Activated CD4-positive, alpha-beta memory T cell treated with anti-CD3 and anti-CD28 coated beads, Interleukin-2, amount 10 ng/mL, durations not matched to agents 7 days and 5 days (primary cell): ENCODE measurements around the gene CYTH4. TPM values are rescaled to one million over a fixed set of nuclear protein-coding genes. Genes with fewer than 3 reads are reported as not detected.

Experiments
- CTCF ChIA-PET: fragments of 350-600 bp; sonication (Branson Sonifier 250); formaldehyde crosslinking; loops from one replicate; lab custom pipeline; 2021; ENCODE audit warnings: antibody characterized with exemption, inconsistent platforms; lab: Charles Lee
- POLR2A ChIA-PET: fragments of 350-600 bp; sonication (Branson Sonifier 250); formaldehyde crosslinking; loops from one replicate; lab custom pipeline; 2021; ENCODE audit warnings: antibody characterized with exemption; lab: Charles Lee
- DNase-seq: peaks from one replicate; pipeline ENCODE4 v3.0.0-alpha.2; 2020
- H3K27ac Mint-ChIP-seq: one replicate; pipeline ENCODE4 v1.8.0; 2021; ENCODE audit warnings: mild to moderate bottlenecking, mixed read lengths
- H3K27me3 Mint-ChIP-seq: one replicate; pipeline ENCODE4 v1.8.0; 2021; ENCODE audit warnings: mixed read lengths
- H3K36me3 Mint-ChIP-seq: one replicate; pipeline ENCODE4 v1.8.0; 2021; ENCODE audit warnings: low read depth, mixed read lengths
- H3K4me1 Mint-ChIP-seq: one replicate; pipeline ENCODE4 v1.8.0; 2021; ENCODE audit warnings: mixed read lengths
- H3K4me3 Mint-ChIP-seq: one replicate; pipeline ENCODE4 v1.8.0; 2021; ENCODE audit warnings: mild to moderate bottlenecking, mixed read lengths
- H3K9me3 Mint-ChIP-seq: one replicate; pipeline ENCODE4 v1.8.0; 2021; ENCODE audit warnings: mixed read lengths
- total RNA-seq, 2 experiments: library from RNA; stranded (reverse); gene quantifications; one replicate each; pipeline ENCODE4 v1.2.3, GENCODE V29; 2021

CYTH4 gene
- total RNA-seq, 2 experiments from 2014 or later: 114 to 126 TPM

GRCh38 chr22:37285937-37286336 is 3.6 kb downstream of the CYTH4 start:
- ChIA-PET CTCF (interaction anchor here (1.5 kb wide), 2 partner anchors 15 to 16 kb away, joined by 3 to 4 read pairs; no protein-coding TSS in a partner anchor), POLR2A (interaction anchor here (1.4 to 7.4 kb wide), 3 partner anchors 13 to 24 kb away, joined by 5 to 80 read pairs (median 6); no protein-coding TSS in a partner anchor)
- peaks cover 78% of the 10 kb centered on the region for H3K4me1 Mint-ChIP-seq
- H3K9me3 Mint-ChIP-seq: no peaks in the 10 kb centered on the region
- H3K36me3 Mint-ChIP-seq: peaks cover 76% of the 10 kb centered on the region
- H3K27me3 Mint-ChIP-seq: no peaks in the 10 kb centered on the region
- no peak overlapping the region for H3K27ac Mint-ChIP-seq
- peak overlapping the region; percentile 9 for H3K4me3 Mint-ChIP-seq
- no peak for DNase-seq

GRCh38 chr22:37287550-37287951 is 5.2 kb downstream of the CYTH4 start:
- no peak overlapping the region for H3K27ac Mint-ChIP-seq
- no peaks in the 10 kb centered on the region for H3K27me3 Mint-ChIP-seq
- H3K36me3 Mint-ChIP-seq: peaks cover 88% of the 10 kb centered on the region
- H3K9me3 Mint-ChIP-seq: no peaks in the 10 kb centered on the region
- no peak overlapping the region for H3K4me3 Mint-ChIP-seq
- H3K4me1 Mint-ChIP-seq: peaks cover 77% of the 10 kb centered on the region
- ChIA-PET CTCF (interaction anchor here (1.5 kb wide), 1 partner anchor 13 kb away, joined by 4 read pairs; no protein-coding TSS in a partner anchor), POLR2A (interaction anchor here (1.1 to 7.4 kb wide), 2 partner anchors 11 to 68 kb away, joined by 3 to 80 read pairs; no protein-coding TSS in a partner anchor)
- DNase-seq: no peak

GRCh38 chr22:37288521-37288920 is 6.2 kb downstream of the CYTH4 start:
- DNase-seq: no peak
- no peaks in the 10 kb centered on the region for H3K9me3 Mint-ChIP-seq
- no peak overlapping the region for H3K27ac Mint-ChIP-seq
- no peak overlapping the region for H3K4me3 Mint-ChIP-seq
- ChIA-PET POLR2A (no interaction called here), CTCF (no interaction called here)
- peaks cover 89% of the 10 kb centered on the region for H3K36me3 Mint-ChIP-seq
- H3K27me3 Mint-ChIP-seq: no peaks in the 10 kb centered on the region
- H3K4me1 Mint-ChIP-seq: peaks cover 83% of the 10 kb centered on the region

- CTCF ChIA-PET: interaction anchor here (0.5 kb wide), 1 partner anchor 318 kb away, joined by 3 read pairs; no protein-coding TSS in a partner anchor
- Mint-ChIP-seq H3K27ac (peak overlapping the region; percentile 37), H3K9me3 (no peaks in the 10 kb centered on the region), H3K4me3 (no peak overlapping the region), H3K36me3 (peaks cover 89% of the 10 kb centered on the region), H3K27me3 (no peaks in the 10 kb centered on the region), H3K4me1 (peaks cover 83% of the 10 kb centered on the region)
- POLR2A ChIA-PET: interaction anchor here (1.0 kb wide), 2 partner anchors 11 to 22 kb away, joined by 3 read pairs; no protein-coding TSS in a partner anchor
- DNase-seq: no peak
These were observed 6.9 kb downstream of the CYTH4 start for GRCh38 chr22:37289156-37289735.

- ChIA-PET POLR2A (interaction anchor here (0.5 to 1.4 kb wide), 3 partner anchors 13 to 189 kb away, joined by 3 to 4 read pairs (median 3); no protein-coding TSS in a partner anchor), CTCF (no interaction called here)
- DNase-seq: no peak
- H3K9me3 Mint-ChIP-seq: no peaks in the 10 kb centered on the region
- H3K27ac Mint-ChIP-seq: no peak overlapping the region
- H3K4me3 Mint-ChIP-seq: no peak overlapping the region
- no peaks in the 10 kb centered on the region for H3K27me3 Mint-ChIP-seq
- H3K4me1 Mint-ChIP-seq: peaks cover 84% of the 10 kb centered on the region
- peaks cover 87% of the 10 kb centered on the region for H3K36me3 Mint-ChIP-seq
These were observed 8.4 kb downstream of the CYTH4 start for GRCh38 chr22:37290737-37291136.

GRCh38 chr22:37291559-37292298 is 9.4 kb downstream of the CYTH4 start:
- H3K27me3 Mint-ChIP-seq: no peaks in the 10 kb centered on the region
- H3K27ac Mint-ChIP-seq: no peak overlapping the region
- peaks cover 85% of the 10 kb centered on the region for H3K36me3 Mint-ChIP-seq
- peaks cover 77% of the 10 kb centered on the region for H3K4me1 Mint-ChIP-seq
- ChIA-PET CTCF (no interaction called here), POLR2A (interaction anchor here (0.8 kb wide), 1 partner anchor 12 kb away, joined by 3 read pairs; no protein-coding TSS in a partner anchor)
- H3K4me3 Mint-ChIP-seq: no peak overlapping the region
- no peak for DNase-seq
- H3K9me3 Mint-ChIP-seq: no peaks in the 10 kb centered on the region

- Mint-ChIP-seq H3K9me3 (no peaks in the 10 kb centered on the region), H3K4me3 (no peak overlapping the region), H3K27me3 (no peaks in the 10 kb centered on the region), H3K27ac (no peak overlapping the region), H3K4me1 (peaks cover 74% of the 10 kb centered on the region), H3K36me3 (peaks cover 84% of the 10 kb centered on the region)
- ChIA-PET CTCF (no interaction called here), POLR2A (no interaction called here)
- no peak for DNase-seq
These were observed 10.3 kb downstream of the CYTH4 start for GRCh38 chr22:37292641-37293040.

- POLR2A ChIA-PET: no interaction called here
- Mint-ChIP-seq H3K9me3 (no peaks in the 10 kb centered on the region), H3K27ac (no peak overlapping the region), H3K4me1 (peaks cover 75% of the 10 kb centered on the region), H3K4me3 (no peak overlapping the region), H3K27me3 (no peaks in the 10 kb centered on the region), H3K36me3 (peaks cover 85% of the 10 kb centered on the region)
- DNase-seq: no peak
- CTCF ChIA-PET: no interaction called here
These were observed 10.9 kb downstream of the CYTH4 start for GRCh38 chr22:37293172-37293571.

- Mint-ChIP-seq H3K4me3 (no peak overlapping the region), H3K36me3 (peaks cover 89% of the 10 kb centered on the region), H3K4me1 (peaks cover 78% of the 10 kb centered on the region), H3K27ac (no peak overlapping the region), H3K27me3 (no peaks in the 10 kb centered on the region), H3K9me3 (no peaks in the 10 kb centered on the region)
- CTCF ChIA-PET: no interaction called here
- no peak for DNase-seq
- POLR2A ChIA-PET: interaction anchor here (8.2 kb wide), 1 partner anchor 11 kb away, joined by 80 read pairs; the partner anchor contains the start of gene CYTH4
These were observed 12.4 kb downstream of the CYTH4 start for GRCh38 chr22:37294747-37295146.

- no peak overlapping the region for H3K4me3 Mint-ChIP-seq
- H3K27ac Mint-ChIP-seq: peak overlapping the region; percentile 32
- H3K36me3 Mint-ChIP-seq: peaks cover 89% of the 10 kb centered on the region
- H3K27me3 Mint-ChIP-seq: no peaks in the 10 kb centered on the region
- ChIA-PET CTCF (no interaction called here), POLR2A (interaction anchor here (1.0 to 8.2 kb wide), 3 partner anchors 11 to 28 kb away, joined by 5 to 80 read pairs (median 13); partner anchors contain the start of gene CYTH4)
- no peak for DNase-seq
- H3K9me3 Mint-ChIP-seq: no peaks in the 10 kb centered on the region
- H3K4me1 Mint-ChIP-seq: peaks cover 78% of the 10 kb centered on the region
These were observed 13.0 kb downstream of the CYTH4 start for GRCh38 chr22:37295213-37295886.

GRCh38 chr22:37295946-37296345 is 13.6 kb downstream of the CYTH4 start:
- DNase-seq: no peak
- Mint-ChIP-seq H3K4me1 (peaks cover 82% of the 10 kb centered on the region), H3K4me3 (no peak overlapping the region), H3K9me3 (no peaks in the 10 kb centered on the region), H3K27me3 (no peaks in the 10 kb centered on the region), H3K27ac (peak overlapping the region; percentile 10), H3K36me3 (peaks cover 89% of the 10 kb centered on the region)
- ChIA-PET CTCF (no interaction called here), POLR2A (interaction anchor here (1.0 to 8.2 kb wide), 4 partner anchors 12 to 28 kb away, joined by 4 to 80 read pairs (median 9); partner anchors contain the start of gene CYTH4)

- Mint-ChIP-seq H3K27me3 (no peaks in the 10 kb centered on the region), H3K9me3 (no peaks in the 10 kb centered on the region), H3K4me1 (peaks cover 84% of the 10 kb centered on the region), H3K4me3 (no peak overlapping the region), H3K27ac (peak overlapping the region; percentile 91), H3K36me3 (peaks cover 88% of the 10 kb centered on the region)
- ChIA-PET POLR2A (interaction anchor here (0.7 to 8.2 kb wide), 4 partner anchors 11 to 69 kb away, joined by 3 to 80 read pairs (median 17); partner anchors contain the start of gene CYTH4), CTCF (interaction anchor here (0.6 to 2.3 kb wide), 4 partner anchors 15 to 41 kb away, joined by 3 to 10 read pairs (median 4); partner anchors contain the start of gene CYTH4)
- DNase-seq: no peak
These were observed 16.6 kb downstream of the CYTH4 start for GRCh38 chr22:37298748-37299495.
